ENCODE results near the gene CCDC15.
"Not testable (repeated sequence)": the region's sequence is repeated elsewhere in the genome, so short reads cannot be mapped to it uniquely, and the experiment has no call there.

Gene CCDC15

DNA sequence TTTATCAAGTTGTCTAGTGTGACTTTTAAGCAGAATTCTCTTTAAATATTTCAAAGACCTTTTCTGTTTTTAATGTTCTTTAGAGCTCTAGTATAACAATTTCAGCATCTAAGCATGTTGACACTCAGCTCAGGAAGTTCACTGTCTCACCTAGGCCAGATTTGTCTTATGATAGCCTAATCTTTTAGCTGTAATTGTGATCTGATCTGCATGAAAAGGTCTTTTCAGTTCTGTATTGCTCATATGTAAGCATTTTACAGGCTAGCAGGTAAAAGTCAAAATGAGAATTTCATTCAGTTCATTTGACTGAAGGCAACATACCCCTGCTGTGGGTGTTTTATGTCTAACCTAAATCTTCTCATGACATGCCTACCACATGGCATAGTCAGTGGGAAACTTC lies 62.4 kb downstream of the CCDC15 start:
- no peak for DNase-seq

GRCh38 chr11:125020342-125020741 lies 66.3 kb downstream of the CCDC15 start:
- DNase-seq = no peak

DNA sequence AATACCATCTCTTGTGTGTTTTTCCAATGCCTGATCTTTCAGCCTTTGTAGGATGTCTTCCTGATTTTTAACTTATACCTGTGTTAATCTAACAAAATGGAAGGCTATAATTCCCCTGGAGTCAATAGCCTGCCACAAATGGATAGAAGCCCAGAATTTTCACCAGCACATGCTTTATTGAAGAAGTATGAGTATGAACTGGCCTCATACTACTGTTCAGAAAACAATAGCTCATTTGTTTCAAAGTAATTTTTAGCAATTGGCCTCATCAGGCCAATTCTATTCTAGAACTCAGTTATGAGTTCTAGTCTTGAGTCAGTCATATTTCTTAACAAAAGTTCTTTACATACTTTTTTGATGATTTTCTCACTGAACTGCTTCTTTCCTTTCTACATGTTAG lies 68.5 kb downstream of the CCDC15 start:
- DNase-seq = no peak

DNA sequence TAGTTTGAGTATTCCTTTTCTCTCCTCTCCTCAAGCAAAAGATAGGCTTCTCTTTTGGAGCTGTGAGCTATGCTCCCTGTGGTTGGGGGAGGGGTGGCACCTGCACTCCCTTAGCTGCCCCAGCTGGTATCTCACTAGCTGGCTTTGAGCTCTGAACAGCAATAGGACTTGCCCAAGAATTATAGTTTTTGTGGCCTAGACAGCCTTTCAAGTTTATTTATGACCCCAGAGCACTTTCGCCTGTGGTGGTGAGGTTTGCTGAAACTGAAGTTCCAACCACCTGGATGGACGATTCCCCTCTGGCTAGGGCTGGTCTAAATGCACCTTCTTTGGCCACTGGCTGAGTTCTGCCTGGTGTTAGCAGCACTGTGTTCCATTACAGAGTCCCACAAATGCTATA lies 72.0 kb downstream of the CCDC15 start:
- DNase-seq = no peak

GRCh38 chr11:125029431-125029830 lies 75.4 kb downstream of the CCDC15 start:
- DNase-seq = not testable (repeated sequence)

DNA sequence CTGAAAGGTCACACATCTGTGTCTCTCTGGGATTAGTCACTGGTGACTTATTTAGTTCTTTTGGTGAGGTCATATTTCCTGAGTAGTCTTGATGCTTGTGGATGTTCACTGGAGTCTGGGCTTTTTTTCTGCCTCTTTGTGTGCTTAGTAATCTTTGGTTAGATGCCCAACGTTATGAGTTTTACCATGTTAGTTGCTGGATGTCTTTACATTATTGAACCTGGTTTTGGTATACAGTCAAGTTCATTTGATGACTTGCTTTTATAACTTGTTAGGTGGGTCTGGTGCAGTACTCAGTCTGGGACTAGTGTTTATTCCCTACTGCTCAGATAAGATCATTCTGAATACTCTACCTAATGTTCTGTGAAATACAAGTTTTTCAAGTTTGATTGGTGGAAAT lies 82.9 kb downstream of the CCDC15 start:
- no peak for DNase-seq

DNA sequence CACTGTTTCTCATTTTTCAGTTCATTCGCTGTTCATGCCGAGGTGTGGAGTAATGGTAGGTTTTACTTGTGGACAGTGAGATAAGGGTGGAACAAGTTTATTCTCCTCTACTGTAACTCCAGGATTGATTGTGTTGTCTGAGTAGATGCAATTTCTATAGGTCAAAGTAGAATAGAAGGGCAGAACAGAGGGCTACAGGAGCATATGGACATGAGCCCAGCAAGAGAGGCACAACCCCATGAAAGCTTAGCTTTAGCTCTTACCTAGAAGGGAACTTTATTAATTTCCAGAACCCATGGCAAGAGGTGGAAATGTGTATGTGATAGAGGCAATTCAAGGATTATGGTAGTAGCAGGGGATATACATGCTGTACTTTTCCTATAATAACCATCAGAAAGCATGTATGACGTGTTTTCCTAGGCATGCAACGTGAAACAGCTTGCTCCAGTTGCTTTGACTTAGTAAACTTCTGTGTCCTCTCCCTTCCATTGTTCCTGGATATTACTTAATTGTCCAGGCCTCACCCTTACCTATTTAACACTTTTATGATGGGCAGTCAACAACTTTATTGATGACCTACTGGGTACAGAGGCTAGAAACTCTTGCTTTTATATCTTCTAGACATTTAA lies 95.3 kb downstream of the CCDC15 start:
- no peak for DNase-seq

GRCh38 chr11:125052047-125052446 lies 98.0 kb downstream of the CCDC15 start:
- no peak for DNase-seq

GRCh38 chr11:125053167-125053566 lies 99.2 kb downstream of the CCDC15 start:
- DNase-seq = no peak

GRCh38 chr11:125055107-125055715 lies 101.2 kb downstream of the CCDC15 start:
- DNase-seq = no peak

- DNase-seq = not testable (repeated sequence)
These were observed 102.1 kb downstream of the CCDC15 start for GRCh38 chr11:125056111-125056510.

DNA sequence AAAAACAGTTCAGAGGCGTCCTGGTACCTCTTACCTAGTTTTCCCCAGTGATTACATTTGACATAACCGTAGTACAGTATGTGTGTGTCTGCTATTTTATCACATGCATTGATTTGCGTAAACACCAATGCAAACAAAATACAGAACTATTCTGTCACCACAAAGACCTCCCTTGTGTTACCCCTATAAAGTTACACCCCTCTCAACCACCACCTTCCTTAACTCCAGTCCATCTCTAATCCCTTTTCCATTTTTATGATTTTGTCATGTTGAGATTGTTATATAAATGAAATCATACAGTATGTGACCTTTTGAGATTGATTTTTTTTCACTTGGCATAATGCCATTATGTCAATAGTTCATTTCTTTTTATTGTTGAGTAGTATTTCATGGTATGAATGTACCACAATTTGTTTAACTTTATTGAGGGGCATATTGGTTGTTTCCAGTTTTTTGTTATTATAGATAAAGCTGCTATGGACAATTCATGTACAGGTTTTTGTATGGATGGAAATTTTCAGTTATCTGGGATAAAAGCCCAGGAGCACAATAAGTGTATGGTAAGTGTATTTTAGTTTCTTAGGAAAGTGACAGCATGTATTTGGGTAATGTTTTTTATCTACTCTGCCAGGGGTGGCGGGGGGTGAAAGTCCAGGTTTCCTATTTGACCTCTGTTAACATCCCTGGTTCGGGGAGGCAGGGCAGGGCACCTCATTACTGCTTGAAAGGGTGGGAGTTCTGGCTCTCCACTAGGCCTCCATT lies 103.1 kb downstream of the CCDC15 start:
- DNase-seq = no peak

- no peak for DNase-seq
These were observed 103.7 kb downstream of the CCDC15 start for GRCh38 chr11:125057693-125058016.

- no peak for DNase-seq
These were observed 107.3 kb downstream of the CCDC15 start for GRCh38 chr11:125061281-125061680.

- no peak for DNase-seq
These were observed 108.4 kb downstream of the CCDC15 start for GRCh38 chr11:125062218-125062930.

DNA sequence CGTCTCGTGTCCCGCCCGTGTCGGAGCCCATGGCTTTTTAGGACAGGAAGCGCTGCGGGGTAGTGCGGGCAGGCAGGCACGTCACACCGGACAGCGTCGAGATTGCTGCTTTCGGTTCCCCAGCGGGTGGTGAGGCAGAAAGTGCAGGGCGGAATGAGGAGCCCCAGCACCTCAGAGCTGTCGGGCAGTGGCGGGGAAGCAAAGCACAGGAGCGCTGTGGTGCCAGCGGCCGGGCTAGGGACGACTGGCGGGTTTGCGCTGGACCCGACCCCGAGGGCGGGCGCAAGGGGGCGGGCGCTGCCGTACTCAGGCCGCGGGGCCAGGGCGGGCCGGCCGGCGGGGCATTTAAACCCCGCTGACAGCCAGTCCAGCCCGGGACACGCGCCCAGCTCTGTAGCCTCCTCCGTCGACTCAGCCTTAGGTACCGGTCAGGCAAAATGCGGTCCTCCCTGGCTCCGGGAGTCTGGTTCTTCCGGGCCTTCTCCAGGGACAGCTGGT lies 109.0 kb downstream of the CCDC15 start, which contains the start of gene SLC37A2:
TSS of gene SLC37A2 (plus strand) at position 375 of the 498 bp plus-strand sequence. CDS start at position 438, 63 bp downstream.
- no peak for DNase-seq

- DNase-seq = no peak
These were observed 109.5 kb downstream of the CCDC15 start for GRCh38 chr11:125063429-125064043.

- no peak for DNase-seq
These were observed 110.1 kb downstream of the CCDC15 start for GRCh38 chr11:125064070-125064469.

DNA sequence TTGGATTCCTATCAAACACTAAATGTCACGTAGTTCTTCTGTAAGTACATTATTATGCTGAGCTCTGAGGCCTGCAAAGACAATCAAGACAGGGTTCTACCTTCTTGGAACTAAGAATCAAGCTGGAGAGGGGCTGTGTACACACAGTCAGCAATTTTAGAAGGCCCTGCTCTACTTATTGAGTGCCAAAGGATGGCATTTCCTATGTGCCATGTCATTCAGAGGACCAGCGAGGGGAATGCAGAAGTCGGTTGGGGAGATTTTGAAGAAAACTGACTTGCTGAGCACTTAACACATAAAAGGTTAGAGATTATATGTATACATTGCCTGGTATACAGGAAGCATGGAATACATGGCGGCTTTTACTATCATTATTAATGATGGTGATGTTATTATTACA lies 114.4 kb downstream of the CCDC15 start:
- no peak for DNase-seq

DNA sequence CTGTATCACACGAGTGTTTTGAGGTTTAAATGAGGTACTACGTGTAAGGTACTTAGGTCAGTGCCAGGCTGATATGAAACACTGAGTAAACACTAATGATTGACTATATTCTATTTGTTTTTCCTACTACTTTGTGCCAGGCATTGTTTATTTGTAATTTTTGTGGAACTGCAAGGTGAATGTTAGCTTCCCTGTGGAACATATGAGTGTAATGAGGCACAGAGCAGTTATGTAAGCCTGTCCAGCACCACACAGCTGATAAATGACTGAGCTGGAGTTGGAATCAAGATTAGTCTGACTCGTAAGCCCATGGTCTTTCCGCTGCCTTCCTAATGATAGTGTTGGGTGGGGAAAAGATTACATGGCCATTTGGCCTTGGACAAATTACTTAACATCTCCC lies 115.0 kb downstream of the CCDC15 start:
- no peak for DNase-seq

DNA sequence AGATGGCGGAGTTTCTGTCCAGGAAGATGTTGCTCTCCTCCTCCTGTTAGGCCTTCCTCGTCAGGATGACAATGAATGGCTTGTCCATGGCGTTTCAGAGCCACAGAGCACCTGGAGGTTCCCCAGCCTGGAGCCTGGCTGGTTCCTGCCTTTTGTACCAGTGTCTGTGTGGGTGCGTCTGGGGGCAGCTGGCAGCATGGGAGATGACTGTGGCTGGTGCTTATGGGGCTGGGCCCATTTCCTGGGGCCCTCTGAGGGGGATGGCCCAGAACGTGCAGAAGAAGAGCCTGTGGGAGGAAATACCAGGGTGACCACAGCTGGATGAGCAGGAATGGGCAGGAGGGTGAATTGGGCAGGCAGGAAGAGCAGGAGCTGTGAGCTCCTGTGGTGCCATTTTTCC lies 115.8 kb downstream of the CCDC15 start:
- DNase-seq = no peak

GRCh38 chr11:125070699-125071254 lies 116.8 kb downstream of the CCDC15 start:
- no peak for DNase-seq

- no peak for DNase-seq
These were observed 117.4 kb downstream of the CCDC15 start for GRCh38 chr11:125071435-125071834.
